GM12864 (cell line): ENCODE measurements around the gene KCNK10.

Experiments used
- DNase-seq: peaks from one replicate; pipeline ENCODE4 v3.0.0-alpha.2; 2011; ENCODE audit warnings: low read depth
- H3K4me3 ChIP-seq: 2 replicates; pipeline ENCODE4 v1.5.1; 2011; ENCODE audit warnings: mild to moderate bottlenecking, low read depth, low read length, control low read depth
- CTCF ChIP-seq: IDR thresholded peaks from 2 replicates; pipeline ENCODE4 v1.5.1; 2011; ENCODE audit warnings: low read depth, mild to moderate bottlenecking, moderate library complexity, low read length, control low read depth, inconsistent platforms; ENCODE audit errors: missing control alignments

KCNK10 gene

GRCh38 chr14:88326352-88327103 lies 3.5 kb upstream of the KCNK10 start:
- H3K4me3 ChIP-seq: no peak overlapping the region

DNA sequence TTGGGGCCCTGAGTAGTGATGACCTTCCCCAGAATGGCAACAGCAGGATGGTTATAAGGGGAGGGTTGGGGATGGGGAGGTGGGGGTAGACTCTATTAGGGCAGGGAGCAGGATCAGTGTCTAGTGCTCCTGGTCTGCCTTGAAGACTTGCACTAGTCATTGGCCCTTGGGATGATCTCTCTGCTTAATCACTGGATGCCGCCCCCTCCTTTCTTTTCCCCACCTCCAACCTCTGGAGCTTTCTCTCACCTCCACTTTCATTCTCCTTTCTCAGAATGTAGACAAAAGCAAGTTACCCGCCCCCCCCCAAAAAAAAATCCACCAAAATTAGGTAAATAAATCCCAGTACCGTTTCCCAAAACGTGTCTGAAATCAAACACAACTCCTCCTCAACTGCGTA lies 2.8 kb upstream of the KCNK10 start:
- no peak for TF ChIP-seq CTCF
- DNase-seq: no peak
- H3K4me3 ChIP-seq: no peak overlapping the region

More at GRCh38 chr14:88326352-88327103, 3.5 kb upstream of the KCNK10 start:
- TF ChIP-seq CTCF: no peak
- DNase-seq: no peak

DNA sequence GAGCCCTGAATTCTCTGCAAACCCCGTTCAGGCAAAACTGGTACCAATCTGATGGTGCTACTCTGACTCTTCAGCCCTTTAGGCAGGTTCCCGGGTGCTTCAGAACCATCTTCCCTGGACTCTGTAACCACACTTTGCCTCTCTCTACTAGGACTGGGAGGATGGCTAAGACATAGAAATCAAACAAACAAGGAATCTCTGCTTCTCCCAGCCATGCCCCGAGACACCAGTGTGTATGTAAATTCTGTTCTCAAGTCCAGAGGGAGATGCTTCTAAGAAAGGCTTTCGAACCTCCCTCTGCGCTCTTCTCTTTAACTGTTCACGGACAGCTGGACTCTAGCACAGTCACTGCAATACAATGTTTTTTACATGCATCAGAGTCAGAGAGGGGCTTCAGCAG lies 1.9 kb upstream of the KCNK10 start:
- DNase-seq: no peak
- no peak for TF ChIP-seq CTCF
- no peak overlapping the region for H3K4me3 ChIP-seq

DNA sequence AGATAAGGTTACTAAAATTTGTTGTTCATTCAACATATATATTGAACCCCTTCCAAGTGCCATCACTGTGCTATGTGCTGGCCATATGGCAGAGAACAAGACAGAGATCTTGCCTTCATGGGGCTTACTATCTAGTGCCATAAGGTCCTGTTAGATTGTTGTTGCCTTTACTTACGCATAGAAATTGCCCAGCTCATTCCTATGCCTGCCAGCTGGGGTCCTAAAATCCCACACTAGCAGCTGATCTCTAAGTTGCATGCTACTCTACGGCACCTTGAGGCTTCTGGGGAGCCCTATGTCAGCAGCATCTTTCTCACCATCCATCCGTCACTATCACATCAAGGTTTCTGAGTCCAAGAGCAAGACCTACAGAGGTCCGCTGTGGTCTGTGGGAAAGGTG lies 1.4 kb upstream of the KCNK10 start:
- H3K4me3 ChIP-seq: no peak overlapping the region
- no peak for TF ChIP-seq CTCF
- DNase-seq: no peak

- peak overlapping the region; percentile 55 for H3K4me3 ChIP-seq
- no peak for TF ChIP-seq CTCF
- peak; percentile 44 for DNase-seq
Observed at GRCh38 chr14:88323523-88324199, 592 bp upstream of the KCNK10 start.

GRCh38 chr14:88322504-88323085 lies 474 bp downstream of the KCNK10 start:
- no peak for TF ChIP-seq CTCF
- H3K4me3 ChIP-seq: peak overlapping the region; percentile 55
- no peak for DNase-seq
